ENCODE results near the gene C1QTNF2.

GRCh38 chr5:160305319-160305718, 65.1 kb downstream of the C1QTNF2 start:
- no peak for TF ChIP-seq CTCF (IDR thresholded peaks at IDR 0.05)
- TF ChIP-seq POLR2A (IDR thresholded peaks at IDR 0.05): no peak
